ENCODE data around the gene RILP. TPM values are rescaled to one million over a fixed set of nuclear protein-coding genes. Genes with fewer than 3 reads are reported as not detected.

The RILP gene
- total RNA-seq, 1 experiment from 2014 or later: 36.1 TPM

GRCh38 chr17:1612400-1612799 is 37.3 kb downstream of the RILP start:
- DNase-seq (ENCODE audit: low spot score): no peak
- in situ Hi-C loops (cut with HindIII; ENCODE audit: low sequenced_read_pairs): no loop called here

DNA sequence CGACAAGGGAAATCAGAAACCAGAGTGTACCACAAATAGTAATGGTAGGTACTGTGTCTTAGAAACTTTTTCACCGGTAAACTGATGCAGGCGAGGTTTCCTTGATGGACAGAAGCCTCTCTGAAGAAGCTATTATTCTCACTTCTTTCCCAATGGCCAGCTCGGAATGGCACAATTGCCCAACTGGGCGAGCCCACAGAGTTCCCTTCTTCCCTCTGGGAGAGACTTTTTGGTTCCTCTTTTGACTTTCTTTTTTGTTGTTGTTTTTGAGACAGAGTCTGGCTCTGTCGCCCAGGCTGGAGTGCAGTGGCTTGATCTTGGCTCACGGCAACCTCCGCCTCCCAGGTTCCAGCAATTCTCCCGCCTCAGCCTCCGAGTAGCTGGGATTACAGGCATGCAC is 38.0 kb downstream of the RILP start:
- in situ Hi-C loops (cut with HindIII; ENCODE audit: low sequenced_read_pairs): no loop called here
- DNase-seq (ENCODE audit: low spot score): no peak

DNA sequence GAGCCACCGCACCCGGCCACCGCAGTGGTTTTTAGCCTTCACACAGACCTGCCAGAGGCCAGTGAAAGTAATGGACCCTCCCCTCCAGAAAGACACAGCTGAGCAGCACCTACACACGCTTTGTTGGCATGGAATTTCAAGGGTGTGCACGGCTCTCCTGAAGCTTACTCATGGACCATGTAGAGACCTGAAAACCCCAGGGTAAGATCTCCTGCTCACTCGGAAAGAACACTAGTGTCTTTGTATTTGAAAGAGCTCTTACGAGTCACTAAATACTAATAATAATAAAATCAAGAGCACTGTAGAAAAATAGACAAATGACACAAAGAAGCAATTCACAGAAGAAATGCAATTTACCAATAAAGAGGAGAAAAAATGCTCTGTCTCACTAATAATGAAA is 41.0 kb downstream of the RILP start:
- no peak for DNase-seq (ENCODE audit: low spot score)
- in situ Hi-C loops (cut with HindIII; ENCODE audit: low sequenced_read_pairs): no loop called here

DNA sequence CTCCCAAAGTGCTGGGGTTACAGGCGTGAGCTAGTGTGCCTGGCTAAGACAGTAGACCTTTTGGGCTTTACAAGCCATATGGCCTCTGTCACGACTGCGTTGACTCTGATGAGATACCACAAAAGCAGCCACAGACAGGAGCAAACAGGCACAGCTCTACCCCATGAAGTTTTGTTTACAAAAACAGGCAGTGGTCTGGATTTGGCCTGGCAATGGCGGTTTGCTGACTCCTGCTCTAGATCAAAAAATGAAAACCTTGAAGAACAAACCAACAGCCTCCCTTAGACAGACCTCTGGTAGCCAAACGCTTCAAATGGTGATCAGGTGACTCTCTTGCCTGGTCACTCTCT is 41.7 kb downstream of the RILP start:
- in situ Hi-C loops (cut with HindIII; ENCODE audit: low sequenced_read_pairs): no loop called here
- DNase-seq (ENCODE audit: low spot score): no peak

- peak; percentile 33 for DNase-seq (ENCODE audit: low spot score)
- in situ Hi-C loops (cut with HindIII; ENCODE audit: low sequenced_read_pairs): no loop called here
Measured at GRCh38 chr17:1606352-1606985, 43.2 kb downstream of the RILP start.

DNA sequence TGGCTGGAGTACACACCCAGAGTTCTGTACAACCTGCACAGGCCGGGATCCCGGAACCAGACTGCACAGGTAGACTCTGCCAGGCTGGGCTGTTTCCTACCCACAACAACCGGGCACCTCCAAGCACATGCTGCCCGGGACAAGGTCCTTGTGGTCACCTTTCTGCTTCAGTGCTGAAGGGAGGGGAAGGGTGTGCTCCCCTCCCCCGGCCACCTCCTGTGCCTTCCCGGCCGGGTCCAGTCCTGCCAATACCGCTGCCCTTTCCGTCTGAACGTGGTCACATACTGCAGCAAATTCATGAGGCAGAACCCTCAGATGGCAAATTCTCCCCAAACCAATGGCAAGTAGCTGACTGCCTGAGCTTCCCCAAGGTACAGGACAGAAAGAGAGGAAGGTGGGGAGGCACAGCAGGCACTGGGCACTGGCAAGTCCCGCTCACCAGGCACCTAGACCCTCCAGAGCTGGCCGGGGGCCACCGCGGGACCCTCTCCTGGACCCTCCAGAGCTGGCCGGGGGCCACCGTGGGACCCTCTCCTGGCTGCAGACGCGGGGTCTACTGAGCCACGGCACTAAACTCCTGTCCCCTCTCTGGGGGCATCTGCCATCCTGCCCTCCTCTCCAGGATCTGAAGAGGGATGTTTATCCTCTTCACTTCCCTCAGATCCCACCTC is 43.9 kb downstream of the RILP start:
- DNase-seq (ENCODE audit: low spot score): peak; percentile 37
- in situ Hi-C loops (cut with HindIII; ENCODE audit: low sequenced_read_pairs): no loop called here

GRCh38 chr17:1604831-1605528 is 44.7 kb downstream of the RILP start:
- in situ Hi-C loops (cut with HindIII; ENCODE audit: low sequenced_read_pairs): no loop called here
- no peak for DNase-seq (ENCODE audit: low spot score)

GRCh38 chr17:1601571-1601970 is 48.1 kb downstream of the RILP start:
- in situ Hi-C loops (cut with HindIII; ENCODE audit: low sequenced_read_pairs): no loop called here
- DNase-seq (ENCODE audit: low spot score): no peak

GRCh38 chr17:1598399-1599095 is 51.1 kb downstream of the RILP start:
- no peak for DNase-seq (ENCODE audit: low spot score)
- in situ Hi-C loops (cut with HindIII; ENCODE audit: low sequenced_read_pairs): no loop called here

GRCh38 chr17:1597861-1598342 is 51.8 kb downstream of the RILP start:
- in situ Hi-C loops (cut with HindIII; ENCODE audit: low sequenced_read_pairs): no loop called here
- DNase-seq (ENCODE audit: low spot score): no peak

Other genes with a start within 250 kb of the RILP start
- gene YWHAE, start 249.6 kb downstream of the RILP start, total RNA-seq (2014; rRNA removed; shearing (Covaris generic)): 293 and 311 TPM in 2 replicates
- gene CRK, start 193.6 kb downstream of the RILP start, total RNA-seq (2014; rRNA removed; shearing (Covaris generic)): 62.8 and 92.7 TPM in 2 replicates
- 85.0 and 94.1 TPM in 2 replicates for gene MYO1C, start 157.2 kb downstream of the RILP start, total RNA-seq (2014; rRNA removed; shearing (Covaris generic))
- 13.6 and 16.4 TPM in 2 replicates for gene INPP5K, start 133.3 kb downstream of the RILP start, total RNA-seq (2014; rRNA removed; shearing (Covaris generic))
- 42.1 and 95.3 TPM in 2 replicates for gene PITPNA, start 87.1 kb downstream of the RILP start, total RNA-seq (2014; rRNA removed; shearing (Covaris generic))
- 22.1 and 39.7 TPM in 2 replicates for gene SLC43A2, start 21.0 kb downstream of the RILP start, total RNA-seq (2014; rRNA removed; shearing (Covaris generic))
- 0.71 and 3.4 TPM in 2 replicates for gene SCARF1, start 4.1 kb downstream of the RILP start, total RNA-seq (2014; rRNA removed; shearing (Covaris generic))
- 157 and 202 TPM in 2 replicates for gene PRPF8, start 35.0 kb upstream of the RILP start, total RNA-seq (2014; rRNA removed; shearing (Covaris generic))
- 1.2 TPM in 2 replicates for gene TLCD2, start 60.5 kb upstream of the RILP start, total RNA-seq (2014; rRNA removed; shearing (Covaris generic))
- 25.0 and 29.9 TPM in 2 replicates for gene WDR81, start 74.8 kb upstream of the RILP start, total RNA-seq (2014; rRNA removed; shearing (Covaris generic))
- gene SERPINF2, start 93.0 kb upstream of the RILP start, total RNA-seq (2014; rRNA removed; shearing (Covaris generic)): 2.4 and 3.0 TPM in 2 replicates
- gene SERPINF1, start 112.2 kb upstream of the RILP start, total RNA-seq (2014; rRNA removed; shearing (Covaris generic)): 465 and 509 TPM in 2 replicates
- gene SMYD4, start 180.0 kb upstream of the RILP start, total RNA-seq (2014; rRNA removed; shearing (Covaris generic)): 13.4 and 16.0 TPM in 2 replicates
- gene RPA1, start 180.1 kb upstream of the RILP start, total RNA-seq (2014; rRNA removed; shearing (Covaris generic)): 79.1 and 102 TPM in 2 replicates